CD1c-positive myeloid dendritic cell (primary cell): Measurements from ENCODE around the gene CSF2.

Source experiments
- DNase-seq: peaks from one replicate; pipeline ENCODE4 v3.0.0-alpha.2; 2016; ENCODE audit errors: extremely low spot score

Gene CSF2

DNA sequence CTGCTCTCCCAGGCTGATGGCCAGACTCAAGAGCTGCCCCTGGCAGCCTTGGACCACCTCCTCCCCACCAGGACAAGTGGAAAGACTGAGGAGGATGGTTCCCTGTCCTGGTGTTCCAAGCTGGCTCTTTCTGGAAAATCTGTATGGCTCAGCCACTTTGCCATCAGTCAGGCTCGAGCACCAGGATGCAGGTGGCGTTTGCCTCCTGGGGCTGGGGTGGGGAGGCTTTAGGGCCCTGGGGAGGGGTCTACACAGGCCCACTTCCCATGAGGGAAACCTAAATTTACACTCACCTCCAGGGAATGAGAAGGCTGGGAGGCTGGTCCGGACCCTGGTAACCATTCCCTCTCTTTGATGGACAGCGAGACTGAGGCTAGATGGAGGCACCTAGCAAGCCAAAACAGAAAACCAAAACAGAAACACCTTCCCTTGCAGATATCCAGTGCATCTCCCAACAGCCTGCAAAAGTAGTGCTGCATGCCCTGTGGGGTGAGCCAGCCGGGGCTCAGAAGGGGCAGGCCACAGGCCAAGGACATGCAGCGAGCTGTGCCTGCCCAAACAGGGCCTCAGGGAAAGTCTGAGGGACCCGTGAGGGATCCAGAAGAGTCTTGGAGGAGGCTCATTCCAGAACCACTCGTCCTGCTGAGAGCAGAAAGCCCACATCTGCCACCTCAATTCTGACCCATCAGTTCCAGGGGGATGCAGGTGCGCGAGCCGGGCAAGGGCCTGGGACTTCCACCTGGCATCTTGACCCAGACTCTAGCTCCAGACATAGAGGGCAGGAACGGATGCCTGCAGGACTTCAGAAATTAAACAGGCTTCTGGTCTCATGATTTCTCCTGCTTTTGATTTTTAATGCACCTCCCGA lies 5.4 kb upstream of the CSF2 start:
- DNase-seq = no peak

DNA sequence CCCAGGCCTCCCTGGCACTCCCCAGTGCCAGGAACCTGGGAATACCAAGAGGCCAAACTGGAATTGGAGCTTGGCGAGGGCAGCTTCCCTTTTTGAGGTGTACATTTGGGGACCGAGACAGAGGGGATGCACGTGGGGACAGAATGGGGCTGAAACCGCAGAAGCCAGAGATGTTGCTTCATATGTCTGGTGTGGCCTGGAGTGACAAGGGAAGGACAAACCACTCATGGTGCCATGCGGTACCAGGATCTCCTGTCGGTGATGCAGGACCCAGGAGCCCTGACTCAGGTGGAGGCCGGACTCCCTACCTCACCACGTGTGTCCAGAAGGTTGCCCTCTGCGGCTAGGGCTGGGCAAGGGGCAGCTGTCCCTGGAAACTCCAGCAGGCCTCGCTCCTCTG lies 4.0 kb upstream of the CSF2 start:
- DNase-seq = peak; percentile 32

- no peak for DNase-seq
Observed at GRCh38 chr5:132069994-132070393, 3.6 kb upstream of the CSF2 start.

DNA sequence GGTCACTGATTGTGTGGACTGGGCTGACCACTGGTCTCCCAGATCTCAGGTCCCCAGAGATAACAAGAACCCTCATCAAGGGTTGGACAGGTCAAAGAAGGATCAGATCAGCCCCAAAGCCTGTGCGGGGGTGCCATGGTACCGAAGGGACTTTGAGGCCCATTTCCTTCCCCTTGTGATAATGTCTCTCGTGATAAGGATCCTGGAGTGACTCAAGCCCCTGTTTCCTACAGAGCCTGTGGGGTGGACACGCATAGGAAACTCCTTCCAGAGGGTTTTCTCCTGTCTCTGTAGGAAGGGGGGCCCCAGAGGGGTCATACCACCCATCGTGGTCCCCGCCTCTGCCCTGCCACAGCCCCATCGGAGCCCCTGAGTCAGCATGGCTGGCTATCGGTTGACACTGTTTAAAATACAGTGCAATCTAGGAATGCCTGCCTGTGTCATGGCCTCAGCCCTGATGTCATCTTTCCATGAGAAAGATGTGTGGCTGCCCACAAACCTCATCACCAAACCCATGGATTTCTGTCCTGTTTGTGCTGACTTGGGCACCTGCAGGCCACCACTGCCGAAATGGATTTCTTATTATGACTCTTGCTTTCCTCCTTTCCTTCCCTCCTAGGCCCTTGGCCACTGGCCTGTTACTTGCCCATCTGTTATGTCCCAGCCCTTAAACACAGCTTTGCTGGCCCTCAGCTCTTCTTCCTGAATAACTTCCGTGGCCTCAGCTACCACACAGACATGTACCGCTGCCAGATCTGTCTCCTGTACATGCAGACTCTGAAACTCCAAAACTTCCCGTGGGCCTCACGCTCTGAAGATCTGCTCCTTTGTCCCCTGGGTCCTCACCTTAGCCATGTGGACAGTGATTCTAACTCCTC lies 2.9 kb upstream of the CSF2 start:
- DNase-seq = peak; percentile 36

DNA sequence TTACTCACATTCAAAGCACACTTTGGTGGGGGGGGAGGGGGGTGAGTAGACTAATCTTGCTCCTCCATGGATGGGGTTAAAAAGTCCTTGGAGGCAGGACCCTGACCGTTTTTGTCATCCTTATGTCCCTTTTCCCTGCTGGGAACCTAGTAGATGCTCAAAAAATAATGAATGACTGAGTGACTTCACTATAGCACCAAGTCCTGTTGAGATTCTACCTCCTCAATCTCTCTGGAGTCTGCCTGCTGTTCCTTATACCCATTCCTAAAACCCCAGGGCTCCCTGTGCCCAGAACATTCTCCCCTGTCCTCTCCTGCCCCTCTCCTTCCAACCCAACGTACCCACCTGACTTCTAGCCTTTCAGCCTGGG lies 2.3 kb upstream of the CSF2 start:
- no peak for DNase-seq

DNA sequence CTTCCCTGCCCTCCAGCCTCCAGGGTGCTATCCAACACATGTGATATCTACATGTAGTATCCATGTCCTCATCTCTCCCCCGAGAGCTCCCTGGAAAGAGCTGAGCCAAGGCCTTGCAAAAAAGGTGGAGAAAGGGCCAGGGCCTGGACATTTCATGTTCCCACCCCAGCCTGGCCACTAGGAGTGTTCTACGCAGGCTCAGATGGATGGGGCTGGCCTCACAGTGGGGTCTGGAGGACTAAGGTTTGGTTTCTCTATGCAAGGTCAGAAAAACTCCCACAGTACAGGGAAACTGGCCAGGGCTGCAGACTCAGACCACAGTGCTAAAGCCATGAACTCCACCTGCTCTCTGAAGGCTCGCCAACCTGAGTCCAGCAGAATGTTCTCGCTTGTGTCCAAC lies 1.5 kb upstream of the CSF2 start:
- no peak for DNase-seq

GRCh38 chr5:132072528-132072927 lies 1.1 kb upstream of the CSF2 start:
- no peak for DNase-seq

- DNase-seq = no peak
Observed at GRCh38 chr5:132074091-132074771, 642 bp downstream of the CSF2 start.

DNA sequence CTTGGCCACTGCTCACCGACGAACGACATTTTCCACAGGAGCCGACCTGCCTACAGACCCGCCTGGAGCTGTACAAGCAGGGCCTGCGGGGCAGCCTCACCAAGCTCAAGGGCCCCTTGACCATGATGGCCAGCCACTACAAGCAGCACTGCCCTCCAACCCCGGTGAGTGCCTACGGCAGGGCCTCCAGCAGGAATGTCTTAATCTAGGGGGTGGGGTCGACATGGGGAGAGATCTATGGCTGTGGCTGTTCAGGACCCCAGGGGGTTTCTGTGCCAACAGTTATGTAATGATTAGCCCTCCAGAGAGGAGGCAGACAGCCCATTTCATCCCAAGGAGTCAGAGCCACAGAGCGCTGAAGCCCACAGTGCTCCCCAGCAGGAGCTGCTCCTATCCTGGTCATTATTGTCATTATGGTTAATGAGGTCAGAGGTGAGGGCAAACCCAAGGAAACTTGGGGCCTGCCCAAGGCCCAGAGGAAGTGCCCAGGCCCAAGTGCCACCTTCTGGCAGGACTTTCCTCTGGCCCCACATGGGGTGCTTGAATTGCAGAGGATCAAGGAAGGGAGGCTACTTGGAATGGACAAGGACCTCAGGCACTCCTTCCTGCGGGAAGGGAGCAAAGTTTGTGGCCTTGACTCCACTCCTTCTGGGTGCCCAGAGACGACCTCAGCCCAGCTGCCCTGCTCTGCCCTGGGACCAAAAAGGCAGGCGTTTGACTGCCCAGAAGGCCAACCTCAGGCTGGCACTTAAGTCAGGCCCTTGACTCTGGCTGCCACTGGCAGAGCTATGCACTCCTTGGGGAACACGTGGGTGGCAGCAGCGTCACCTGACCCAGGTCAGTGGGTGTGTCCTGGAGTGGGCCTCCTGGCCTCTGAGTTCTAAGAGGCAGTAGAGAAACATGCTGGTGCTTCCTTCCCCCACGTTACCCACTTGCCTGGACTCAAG lies 1.5 kb downstream of the CSF2 start:
- DNase-seq = no peak

DNA sequence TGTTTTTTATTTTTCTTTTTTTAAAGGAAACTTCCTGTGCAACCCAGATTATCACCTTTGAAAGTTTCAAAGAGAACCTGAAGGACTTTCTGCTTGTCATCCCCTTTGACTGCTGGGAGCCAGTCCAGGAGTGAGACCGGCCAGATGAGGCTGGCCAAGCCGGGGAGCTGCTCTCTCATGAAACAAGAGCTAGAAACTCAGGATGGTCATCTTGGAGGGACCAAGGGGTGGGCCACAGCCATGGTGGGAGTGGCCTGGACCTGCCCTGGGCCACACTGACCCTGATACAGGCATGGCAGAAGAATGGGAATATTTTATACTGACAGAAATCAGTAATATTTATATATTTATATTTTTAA lies 2.1 kb downstream of the CSF2 start:
- no peak for DNase-seq

DNA sequence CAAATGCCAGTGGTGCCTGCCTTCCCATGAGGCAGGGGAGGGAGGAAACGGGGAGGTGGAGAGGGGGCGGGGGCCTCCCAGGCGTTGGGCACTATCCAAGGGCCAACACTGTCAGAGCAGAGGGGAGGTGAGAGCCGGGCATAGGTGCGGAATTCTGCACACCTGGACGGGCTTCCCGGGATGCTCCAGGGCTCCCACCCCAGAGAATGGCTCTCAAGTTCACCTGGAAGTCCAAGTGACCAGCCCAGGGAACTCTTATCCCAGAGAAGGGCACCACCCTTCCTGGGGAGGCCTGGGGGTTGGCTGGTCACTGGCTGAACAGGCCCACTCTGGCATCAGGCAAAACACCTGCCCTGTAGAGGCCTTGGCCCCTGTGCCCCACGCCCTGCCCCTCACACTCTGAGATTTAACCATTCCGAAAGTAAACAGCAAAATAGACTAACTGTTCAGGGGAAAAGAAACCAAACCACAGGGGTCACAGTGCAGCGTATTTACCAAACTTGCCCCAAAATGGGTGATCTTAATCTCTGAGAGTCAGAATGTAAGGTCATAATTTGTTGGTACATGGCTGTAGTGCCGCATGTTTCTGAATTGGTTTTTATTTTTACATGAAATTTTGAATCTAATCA lies 2.7 kb downstream of the CSF2 start:
- no peak for DNase-seq

- no peak for DNase-seq
Observed at GRCh38 chr5:132076983-132077382, 3.4 kb downstream of the CSF2 start.

DNA sequence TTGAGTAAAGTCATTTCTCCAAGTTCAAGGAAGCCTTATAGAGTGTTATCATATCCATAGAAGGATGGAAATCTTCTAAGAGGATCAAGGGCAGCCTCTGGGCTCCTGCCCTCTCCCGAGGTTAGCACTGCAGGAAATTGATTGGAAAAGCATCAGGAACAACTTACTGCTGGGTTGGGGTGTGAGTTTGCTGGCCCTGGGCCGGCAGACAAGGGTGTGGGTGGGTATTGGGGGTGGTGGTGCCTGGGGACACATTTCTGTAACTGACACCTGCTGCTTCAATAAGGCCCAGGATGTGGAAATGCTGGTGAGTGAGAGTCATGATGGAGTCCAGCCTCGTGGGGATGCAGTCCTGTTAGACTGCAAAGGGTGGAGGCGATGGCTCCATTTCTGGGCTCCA lies 5.5 kb downstream of the CSF2 start:
- DNase-seq = no peak

DNA sequence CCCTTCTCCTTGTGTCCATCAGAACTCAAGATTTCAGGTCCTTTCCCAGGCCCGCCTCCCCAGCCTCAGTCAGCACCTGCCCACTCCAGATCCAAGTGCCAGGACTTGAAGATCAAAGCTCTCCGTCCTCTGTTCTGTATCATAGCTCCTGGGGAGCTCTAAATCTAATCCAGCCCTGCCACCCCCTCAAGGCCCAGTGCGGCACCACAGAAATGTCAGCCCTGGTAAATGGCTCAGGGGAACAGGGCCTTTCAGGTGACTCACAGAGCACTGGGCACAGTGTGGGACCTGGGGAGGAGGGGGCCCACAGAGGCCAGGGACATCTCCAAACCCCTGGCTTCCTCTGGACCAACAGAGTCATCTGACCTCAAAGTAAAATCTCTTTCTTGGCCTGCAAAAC lies 6.0 kb downstream of the CSF2 start:
- DNase-seq = no peak

DNA sequence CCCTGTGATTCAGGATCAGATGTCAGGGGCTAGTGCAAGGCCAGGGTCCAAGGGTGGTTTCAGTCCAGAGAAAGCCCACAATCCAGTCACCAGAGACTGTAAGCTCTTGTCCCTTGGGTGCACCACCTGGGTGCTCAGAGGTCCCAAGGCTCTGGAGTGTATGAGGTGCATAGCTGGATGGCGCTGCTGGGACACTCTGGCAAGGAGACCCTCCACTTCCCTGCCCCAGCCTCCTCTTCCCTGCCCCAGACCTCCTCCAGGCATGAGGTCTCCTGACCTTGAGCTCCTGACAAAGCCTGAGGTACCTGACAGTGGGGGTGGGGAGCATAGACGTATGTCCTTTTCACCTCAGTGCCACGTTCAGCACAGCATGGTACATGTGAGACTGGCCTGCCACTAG lies 7.0 kb downstream of the CSF2 start:
- DNase-seq = no peak

GRCh38 chr5:132081458-132081857 lies 7.9 kb downstream of the CSF2 start:
- DNase-seq = no peak

DNA sequence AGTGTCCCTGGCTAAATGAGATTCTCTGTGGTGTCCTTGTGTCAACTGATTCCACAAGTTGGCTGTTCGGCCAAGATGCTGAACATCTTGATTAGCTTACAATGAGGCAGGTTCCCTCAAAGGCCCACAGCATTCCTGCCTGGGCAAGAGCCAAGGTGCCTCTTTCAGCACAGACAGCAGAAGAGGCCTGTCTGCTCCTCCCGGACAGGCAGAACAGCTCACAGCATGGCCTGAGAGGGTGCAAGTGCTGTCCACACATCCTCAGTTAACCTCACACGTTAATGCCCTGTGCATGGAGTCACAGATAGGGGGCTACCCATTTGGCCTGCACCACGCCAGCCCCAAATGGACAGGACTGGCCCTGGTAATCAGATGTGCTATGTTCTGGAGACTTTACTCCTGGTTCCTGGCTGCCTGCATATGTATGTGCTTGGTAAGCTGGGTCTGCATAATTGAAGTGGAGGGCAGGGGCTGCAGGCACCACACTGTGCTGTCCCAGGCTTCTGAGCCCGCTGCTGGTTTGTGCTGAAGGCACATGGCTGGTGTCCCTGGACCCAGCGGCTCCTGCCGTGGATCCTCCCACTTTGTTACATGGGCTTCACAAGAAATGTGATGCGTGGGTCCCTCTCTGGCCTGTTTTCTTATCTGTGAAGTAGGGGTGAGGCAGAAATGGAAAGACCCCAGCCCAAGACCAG lies 8.9 kb downstream of the CSF2 start:
- no peak for DNase-seq

- no peak for DNase-seq
Observed at GRCh38 chr5:132083071-132083678, 9.6 kb downstream of the CSF2 start.

GRCh38 chr5:132085686-132086085 lies 12.1 kb downstream of the CSF2 start:
- DNase-seq = no peak

DNA sequence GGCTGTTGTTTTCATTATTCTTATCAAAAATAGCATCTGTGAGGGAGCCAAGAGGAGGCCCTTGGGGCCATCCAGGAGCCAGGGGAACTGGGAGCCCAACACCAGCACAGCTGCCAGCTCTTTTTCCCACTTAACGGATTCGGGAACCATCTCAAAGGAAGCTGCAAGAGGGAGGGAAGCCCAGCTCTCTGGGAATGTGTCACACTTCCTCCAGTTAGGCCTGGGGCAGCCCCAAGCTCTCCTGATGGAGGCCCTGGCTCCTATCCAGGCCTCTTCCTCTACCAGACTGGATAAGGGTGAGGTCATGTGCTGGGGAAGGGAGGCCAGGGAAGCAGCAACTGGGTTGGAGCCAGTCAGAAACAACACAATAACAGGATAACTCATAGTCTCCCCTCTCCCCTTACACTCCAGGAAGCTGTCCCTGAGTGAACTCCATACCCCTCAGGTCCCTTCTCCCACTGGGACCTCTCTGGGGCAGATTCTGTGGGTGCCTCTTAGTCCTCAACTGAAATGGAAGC lies 12.7 kb downstream of the CSF2 start:
- peak; percentile 26 for DNase-seq
